ENCODE results near the gene RIBC2.

Gene RIBC2

GRCh38 chr22:45475851-45476514, 62.5 kb downstream of the RIBC2 start:
- DNase-seq: no peak

DNA sequence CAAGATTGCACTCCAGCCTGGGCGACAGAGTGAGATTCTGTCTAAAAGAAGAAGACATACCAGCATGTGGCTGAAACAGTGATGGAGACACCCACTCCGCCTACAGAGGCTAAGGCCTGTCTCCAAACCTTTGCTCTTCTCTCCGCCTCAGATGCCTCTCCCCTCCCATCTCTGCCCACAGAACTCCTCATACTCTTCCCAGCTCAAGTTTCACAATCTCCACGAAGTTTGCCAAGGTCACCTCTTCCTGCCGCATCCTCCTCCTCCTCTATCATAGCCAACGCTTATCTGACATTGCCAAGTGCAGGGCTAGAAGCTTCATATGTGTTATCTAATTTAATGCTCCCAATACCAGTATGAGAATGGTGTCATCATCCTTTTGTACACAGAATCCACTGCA, 63.3 kb downstream of the RIBC2 start:
- no peak for DNase-seq

DNA sequence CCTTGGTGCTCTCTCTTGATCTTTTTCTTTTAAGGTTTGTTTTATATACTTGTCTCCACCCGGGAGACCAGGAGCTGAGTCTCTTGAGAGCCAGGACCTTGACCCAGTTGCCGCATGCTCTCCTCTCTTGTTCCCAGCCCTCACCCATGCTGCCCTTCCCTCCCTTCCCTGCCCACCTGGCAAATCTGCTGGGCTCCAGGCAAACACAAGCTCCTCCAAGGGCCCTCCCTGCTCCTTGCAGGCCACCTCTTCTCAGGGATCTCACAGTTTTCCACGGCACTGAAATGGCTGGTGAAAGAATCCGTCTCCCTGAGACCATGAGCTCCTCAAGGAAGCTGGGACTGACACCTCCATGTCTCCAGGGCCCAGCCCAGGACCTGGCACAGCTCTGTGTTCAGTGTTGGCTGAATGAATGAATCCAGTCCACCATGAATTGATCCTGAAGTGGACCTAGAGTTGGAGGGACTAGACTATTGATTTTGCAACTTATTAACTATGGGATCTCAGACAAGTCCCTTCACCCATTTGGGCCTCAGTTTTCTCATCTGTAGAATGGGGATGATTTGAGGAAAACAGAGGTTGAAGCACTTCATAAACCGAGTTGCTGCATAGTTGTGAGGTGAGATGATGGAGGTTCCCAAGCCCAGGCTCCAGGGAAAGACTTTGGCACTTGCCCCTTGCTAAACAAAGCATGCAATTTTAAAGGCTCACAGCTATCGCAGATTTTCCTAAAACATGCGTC, 64.0 kb downstream of the RIBC2 start:
- DNase-seq: no peak

DNA sequence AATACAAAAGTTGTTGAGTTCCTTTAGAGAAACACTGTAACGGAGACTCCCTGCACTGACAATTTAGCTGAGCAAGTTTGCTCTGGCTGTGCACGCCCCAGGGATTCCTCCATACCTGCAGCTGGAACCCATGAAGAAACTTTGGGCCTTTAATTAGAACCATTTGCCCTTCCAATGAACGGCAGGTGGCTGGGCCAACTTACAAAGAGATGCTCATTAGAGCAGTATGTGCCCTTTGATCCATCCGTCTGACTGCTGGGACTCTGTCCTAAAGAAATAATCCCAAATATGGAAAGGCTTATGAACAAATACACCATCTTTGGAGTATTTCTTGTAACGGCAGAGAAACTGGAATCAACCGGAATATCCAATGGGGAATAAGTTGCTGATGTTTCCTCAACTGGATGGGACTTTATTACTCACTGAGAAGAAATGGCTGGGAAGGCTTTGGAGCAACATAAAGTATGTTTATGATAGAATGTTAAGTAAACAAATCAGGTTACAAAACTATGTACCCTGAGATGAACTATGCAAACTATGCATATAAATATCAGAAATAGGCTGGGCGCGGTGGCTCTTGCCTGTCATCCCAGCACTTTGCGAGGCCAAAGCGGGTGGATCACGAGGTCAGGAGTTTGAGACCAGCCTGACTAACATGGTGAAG, 64.7 kb downstream of the RIBC2 start:
- no peak for DNase-seq

- DNase-seq: no peak
These were observed 67.2 kb downstream of the RIBC2 start for GRCh38 chr22:45480717-45481116.

GRCh38 chr22:45481661-45482060, 68.2 kb downstream of the RIBC2 start:
- no peak for DNase-seq
